Peyer's patch (tissue), 4 donors: ENCODE measurements around the gene MICAL3. TPM values are rescaled to one million over a fixed set of nuclear protein-coding genes. Genes with fewer than 3 reads are reported as not detected.

Source experiments
- DNase-seq, 3 donors: peaks; one replicate each; pipeline ENCODE4 v3.0.0-alpha.2; 2017 to 2019
- H3K27ac ChIP-seq, 4 donors: fragments of 200-600 bp; sonication (generic); one replicate each; pipeline ENCODE4 v1.5.1; 2016 to 2019
- H3K27me3 ChIP-seq, 2 donors: fragments of 200-600 bp; sonication (generic); one replicate each; pipeline ENCODE4 v1.5.1; 2019
- H3K36me3 ChIP-seq, 3 donors: fragments of 200-600 bp; sonication (generic); one replicate each; pipeline ENCODE4 v1.5.1; 2016 to 2019
- H3K4me1 ChIP-seq, 4 donors: fragments of 200-600 bp; sonication (generic); one replicate each; pipeline ENCODE4 v1.5.1; 2016 to 2019
- H3K4me3 ChIP-seq, 4 donors: fragments of 200-600 bp; sonication (generic); 1 replicate in 3 of 4; 2 replicates in 1 of 4; pipeline ENCODE4 v1.5.1; 2016 to 2019; ENCODE audit warnings: mild to moderate bottlenecking in 1 of 4
- H3K9me3 ChIP-seq, 4 donors: fragments of 200-600 bp; sonication (generic); one replicate each; pipeline ENCODE4 v1.5.1; 2016 to 2019; ENCODE audit warnings: mild to moderate bottlenecking in 1 of 4
- POLR2A ChIP-seq, 2 donors: fragments of 450-650 bp; IDR thresholded peaks; one replicate each; pipeline ENCODE4 v1.5.1; 2017; ENCODE audit warnings: antibody characterized with exemption in 2 of 2, mild to moderate bottlenecking in 2 of 2, moderate library complexity in 2 of 2
- small RNA-seq, 2 donors: library from RNA; depleted of rRNA; stranded (forward); fragments of <200 nt; gene quantifications; one replicate each; pipeline ENCODE3, GENCODE V24; 2016
- total RNA-seq, 4 donors: library from RNA; depleted of rRNA; stranded (reverse); fragments of >200 nt; gene quantifications; one replicate each; pipeline ENCODE4 v1.1.0, GENCODE V29; 2016
- TF ChIP-seq, protein P1 (sequence below), 6 experiments: fragments of 450-650 bp in 4 of 6; fragments of 200-600 bp in 2 of 6; sonication (generic) in 1 of 6; IDR thresholded peaks; one replicate each; pipeline ENCODE4 v1.5.1; 2017 to 2019; ENCODE audit warnings: antibody characterized with exemption in 6 of 6, mild to moderate bottlenecking in 3 of 6, moderate library complexity in 1 of 6

MICAL3 gene
- total RNA-seq, 4 donors from 2014 or later: 68.5 to 99.1 (median 88.7) TPM

DNA sequence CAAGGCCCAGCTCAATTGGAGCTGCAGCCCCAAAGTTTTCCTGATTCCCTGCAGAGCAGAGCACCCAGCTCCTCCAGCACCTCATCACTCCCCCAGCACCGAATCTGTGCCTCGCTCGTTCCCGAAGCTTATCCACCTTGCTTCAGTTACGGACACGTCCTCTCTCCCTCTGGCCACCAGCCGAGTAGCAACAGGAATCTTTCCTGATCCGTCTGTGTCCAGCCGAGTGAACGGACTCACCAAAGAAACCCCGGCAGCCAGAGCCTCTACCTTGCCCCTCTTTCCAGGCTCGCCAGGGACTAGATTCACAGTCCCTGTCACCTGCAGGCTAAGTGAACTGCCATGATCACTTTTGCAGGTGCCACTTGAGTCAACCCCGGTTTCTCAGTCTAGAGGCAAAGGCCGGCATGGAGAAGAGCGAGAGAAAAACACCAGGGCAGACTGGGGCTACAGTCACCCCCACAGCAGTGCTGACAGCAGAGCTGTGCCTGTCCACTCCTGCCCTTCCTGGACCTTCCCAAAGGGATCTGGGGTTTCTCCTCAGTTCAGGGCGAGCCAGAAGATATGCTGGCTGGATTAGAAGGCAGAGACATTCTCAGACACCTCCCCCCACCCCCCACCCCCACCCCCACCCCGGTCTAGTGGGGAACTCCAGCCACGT is 282.4 kb downstream of the MICAL3 start:
- peaks cover 0 to 31% (median 0%) of the 10 kb centered on the region in 3 donors for H3K36me3 ChIP-seq
- H3K9me3 ChIP-seq: no peaks in the 10 kb centered on the region
- TF ChIP-seq, protein P1, sequence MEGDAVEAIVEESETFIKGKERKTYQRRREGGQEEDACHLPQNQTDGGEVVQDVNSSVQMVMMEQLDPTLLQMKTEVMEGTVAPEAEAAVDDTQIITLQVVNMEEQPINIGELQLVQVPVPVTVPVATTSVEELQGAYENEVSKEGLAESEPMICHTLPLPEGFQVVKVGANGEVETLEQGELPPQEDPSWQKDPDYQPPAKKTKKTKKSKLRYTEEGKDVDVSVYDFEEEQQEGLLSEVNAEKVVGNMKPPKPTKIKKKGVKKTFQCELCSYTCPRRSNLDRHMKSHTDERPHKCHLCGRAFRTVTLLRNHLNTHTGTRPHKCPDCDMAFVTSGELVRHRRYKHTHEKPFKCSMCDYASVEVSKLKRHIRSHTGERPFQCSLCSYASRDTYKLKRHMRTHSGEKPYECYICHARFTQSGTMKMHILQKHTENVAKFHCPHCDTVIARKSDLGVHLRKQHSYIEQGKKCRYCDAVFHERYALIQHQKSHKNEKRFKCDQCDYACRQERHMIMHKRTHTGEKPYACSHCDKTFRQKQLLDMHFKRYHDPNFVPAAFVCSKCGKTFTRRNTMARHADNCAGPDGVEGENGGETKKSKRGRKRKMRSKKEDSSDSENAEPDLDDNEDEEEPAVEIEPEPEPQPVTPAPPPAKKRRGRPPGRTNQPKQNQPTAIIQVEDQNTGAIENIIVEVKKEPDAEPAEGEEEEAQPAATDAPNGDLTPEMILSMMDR (IDR thresholded peaks at IDR 0.05): no peak
- no peak for TF ChIP-seq POLR2A (IDR thresholded peaks at IDR 0.05)
- H3K27me3 ChIP-seq: no peaks in the 10 kb centered on the region
- DNase-seq: no peak
- no peaks in the 10 kb centered on the region for H3K4me1 ChIP-seq
- no peak overlapping the region for H3K27ac ChIP-seq
- H3K4me3 ChIP-seq: no peak overlapping the region

DNA sequence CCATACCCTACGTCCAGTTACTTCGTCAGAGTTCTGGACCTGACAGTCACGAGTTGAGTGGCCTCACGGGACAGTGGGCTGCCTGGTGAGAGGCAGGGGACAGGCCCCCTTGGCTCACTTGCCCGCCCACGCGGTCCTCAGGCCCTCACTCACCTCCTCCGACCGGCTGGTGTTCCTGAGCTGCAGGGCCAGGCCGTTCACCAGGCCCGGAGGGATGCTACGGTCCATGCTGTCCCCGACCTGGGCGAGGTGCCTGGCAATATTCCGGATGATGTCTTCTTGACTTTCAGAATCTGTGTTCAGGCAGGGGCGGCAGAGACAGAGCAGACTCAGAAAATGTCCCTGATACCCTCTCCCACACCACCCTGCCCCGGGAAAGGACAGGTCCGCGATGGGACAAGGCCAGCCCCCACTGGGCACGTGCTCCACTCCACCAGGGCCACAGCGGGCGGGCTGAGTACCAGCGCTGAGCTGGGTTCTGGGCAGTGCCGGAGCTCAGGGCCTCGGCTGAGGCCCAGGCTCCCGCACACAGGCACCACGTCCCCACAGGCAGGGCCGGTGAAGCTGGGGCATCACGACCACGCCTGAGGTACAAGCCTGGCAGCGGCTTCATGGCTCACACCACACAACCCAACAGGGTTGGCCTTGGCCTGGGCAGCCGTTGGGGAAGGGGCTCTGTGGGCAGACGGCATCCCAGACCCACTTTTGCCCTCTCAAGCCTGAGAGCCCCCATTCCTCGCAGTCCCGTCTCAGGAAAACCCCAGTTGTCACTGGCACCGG is 285.0 kb downstream of the MICAL3 start:
- Histone ChIP-seq H3K9me3 (no peaks in the 10 kb centered on the region), H3K27me3 (no peaks in the 10 kb centered on the region), H3K4me3 (no peak overlapping the region), H3K36me3 (peaks cover 0 to 51% (median 0%) of the 10 kb centered on the region in 3 donors), H3K4me1 (no peaks in the 10 kb centered on the region), H3K27ac (no peak overlapping the region)
- no peak for TF ChIP-seq POLR2A (IDR thresholded peaks at IDR 0.05)
- TF ChIP-seq, protein P1 (IDR thresholded peaks at IDR 0.05): no peak
- DNase-seq: no peak

DNA sequence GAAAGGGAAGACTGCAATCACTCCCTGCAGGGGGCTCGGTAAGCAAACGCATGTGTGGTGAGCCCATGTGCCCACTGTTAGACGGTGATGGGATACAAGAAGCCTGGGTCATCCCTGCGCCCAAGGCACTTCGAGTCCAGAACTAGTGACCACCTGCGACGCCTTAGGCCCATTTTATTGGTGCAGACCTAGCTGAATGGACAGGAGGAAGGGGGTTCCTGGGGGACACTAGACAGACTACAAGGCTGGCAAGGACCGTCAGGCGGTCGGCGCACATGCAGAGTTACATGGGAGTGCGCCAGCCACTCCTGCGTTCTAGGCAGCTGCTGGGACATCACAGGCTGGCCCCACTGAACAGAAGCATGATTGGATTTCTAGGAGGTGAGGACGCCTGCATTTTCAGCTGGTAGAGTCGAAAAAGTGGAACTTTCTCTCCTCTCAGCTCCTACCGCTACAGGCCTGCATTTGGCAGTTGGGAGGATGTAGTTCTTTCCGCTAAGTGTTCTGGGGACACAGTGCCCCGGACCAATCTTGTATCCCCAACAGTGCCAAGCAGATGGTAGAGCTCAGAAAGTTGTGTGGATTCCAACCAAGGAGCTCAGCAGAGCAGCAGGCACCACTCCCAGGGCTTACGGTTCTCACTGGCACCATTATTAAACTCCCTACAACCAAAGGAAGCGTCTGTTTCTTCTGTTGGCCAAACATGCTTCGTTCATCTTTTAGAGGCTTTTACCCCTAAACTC is 285.8 kb downstream of the MICAL3 start:
- no peaks in the 10 kb centered on the region for H3K4me1 ChIP-seq
- peaks cover 0 to 56% (median 0%) of the 10 kb centered on the region in 3 donors for H3K36me3 ChIP-seq
- no peaks in the 10 kb centered on the region for H3K9me3 ChIP-seq
- H3K27me3 ChIP-seq: no peaks in the 10 kb centered on the region
- DNase-seq: no peak
- TF ChIP-seq POLR2A (IDR thresholded peaks at IDR 0.05): no peak
- TF ChIP-seq, protein P1 (IDR thresholded peaks at IDR 0.05): no peak
- H3K4me3 ChIP-seq: no peak overlapping the region
- H3K27ac ChIP-seq: no peak overlapping the region

Small RNA genes within 50 kb of the gene (small RNA-seq; reads per million reads assigned to genes)
- gene MIR3198-1: 0 reads per million in 2 donors
- gene MIR648: 0 reads per million in 2 donors

Other genes with a start within 250 kb of the MICAL3 start
- 100 to 1,000 TPM in 2 of 4 donors, 10 to 100 TPM in 2; 53.6 to 120 (median 102) TPM for gene PEX26, start 53.4 kb upstream of the MICAL3 start, total RNA-seq
- 1 to 10 TPM in 2 of 4 donors, not detected in 2; 4.3 to 6.6 TPM for gene TUBA8, start 86.2 kb upstream of the MICAL3 start, total RNA-seq
- gene USP18, start 125.6 kb upstream of the MICAL3 start, total RNA-seq: 1 to 10 TPM; 3.3 to 9.1 (median 4.5) TPM